HG03097 (cell line): ENCODE measurements around the gene SMAD7.

Source experiments
- ATAC-seq: cut with Tn5 transposase; IDR thresholded peaks from one replicate; pipeline ENCODE4 v1.9.1; 2021; ENCODE audit not compliant: unreplicated experiment, low FRiP score

SMAD7 gene

DNA sequence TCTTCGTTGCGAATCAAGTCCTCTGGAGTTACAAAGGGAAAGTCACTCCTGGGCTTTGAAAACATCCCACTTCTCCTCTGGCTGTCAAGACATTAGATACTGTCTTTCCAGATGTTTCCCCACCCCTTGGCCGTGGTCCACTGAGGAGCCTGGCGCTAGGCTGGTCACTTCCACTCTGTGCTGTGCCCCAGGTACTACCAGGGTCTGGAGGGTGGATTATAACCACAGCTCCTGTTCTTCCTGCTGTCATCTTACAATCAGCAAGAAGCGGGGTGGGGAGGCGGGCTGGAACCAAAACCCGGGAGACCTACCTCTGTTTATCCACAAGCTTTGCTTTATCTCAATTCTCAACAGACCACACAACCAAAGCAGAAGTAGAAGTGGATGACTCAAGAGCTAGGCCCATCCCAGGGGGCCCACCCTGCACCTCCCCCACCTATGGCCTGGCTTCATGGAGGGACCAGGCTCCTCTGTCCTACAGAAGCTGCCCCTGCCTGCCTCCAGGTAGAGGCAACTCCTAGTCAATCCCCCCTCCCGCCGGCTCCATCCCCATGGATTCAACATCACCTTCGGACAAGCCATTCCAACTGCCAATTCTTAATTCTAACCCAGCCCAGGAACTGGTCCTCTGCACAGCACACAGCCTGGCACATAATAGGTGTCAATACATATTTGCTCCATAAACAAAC, 17.8 kb downstream of the SMAD7 start:
- ATAC-seq, result no peak

DNA sequence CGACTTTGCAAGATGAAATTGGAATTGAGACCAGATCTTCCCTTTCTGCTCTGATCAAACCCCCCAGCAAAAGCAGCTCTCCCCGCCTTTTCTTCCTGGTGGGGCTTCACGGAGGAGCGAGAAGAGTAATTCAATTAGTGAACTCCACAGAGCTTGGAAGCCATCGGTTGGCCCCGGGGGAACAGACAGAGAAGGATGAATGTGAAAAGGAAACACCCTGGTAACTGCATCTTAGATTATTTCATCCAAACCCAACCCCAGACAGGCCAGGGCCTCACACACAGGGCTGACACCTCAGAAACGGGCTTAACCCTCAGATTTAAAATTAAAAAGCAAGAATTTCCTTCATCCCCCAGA, 18.3 kb downstream of the SMAD7 start:
- ATAC-seq, result no peak

DNA sequence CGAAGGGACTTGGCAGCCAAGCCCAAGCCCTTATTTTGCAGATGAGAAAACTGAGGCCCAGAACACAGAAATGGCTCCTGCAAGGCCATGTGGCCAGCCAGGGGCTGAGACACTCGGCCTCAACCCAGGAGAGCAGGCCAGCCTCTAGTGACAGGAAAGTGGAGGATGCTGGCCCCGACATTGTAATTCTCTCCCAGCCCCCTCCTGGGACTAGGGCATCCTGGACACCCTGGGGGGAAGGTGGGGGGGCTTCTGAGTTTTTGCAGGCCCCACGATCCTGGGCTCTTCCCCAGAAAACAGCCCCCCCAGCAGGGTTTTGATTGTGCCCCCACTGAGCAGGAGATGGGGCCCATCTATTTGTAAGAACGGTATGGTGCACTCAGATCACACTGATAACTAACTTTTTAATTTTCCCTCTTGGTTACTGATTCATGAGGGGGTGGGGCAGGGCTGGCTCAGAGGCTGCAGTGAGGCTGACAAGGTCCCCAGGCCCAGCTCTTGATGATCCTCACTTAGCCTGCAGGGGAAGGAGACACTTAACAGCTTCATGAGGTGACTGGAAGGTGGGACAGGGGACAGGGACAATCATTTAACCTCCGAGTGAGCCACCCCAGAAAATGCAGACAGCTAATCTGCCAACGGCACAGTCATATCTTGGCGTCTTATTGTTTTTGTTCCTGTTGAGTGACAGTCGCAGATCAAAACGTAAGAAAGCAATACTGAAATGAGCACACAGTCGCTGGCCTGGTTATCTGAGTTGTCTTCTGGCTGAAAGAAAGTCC, 18.9 kb downstream of the SMAD7 start:
- no peak for ATAC-seq

DNA sequence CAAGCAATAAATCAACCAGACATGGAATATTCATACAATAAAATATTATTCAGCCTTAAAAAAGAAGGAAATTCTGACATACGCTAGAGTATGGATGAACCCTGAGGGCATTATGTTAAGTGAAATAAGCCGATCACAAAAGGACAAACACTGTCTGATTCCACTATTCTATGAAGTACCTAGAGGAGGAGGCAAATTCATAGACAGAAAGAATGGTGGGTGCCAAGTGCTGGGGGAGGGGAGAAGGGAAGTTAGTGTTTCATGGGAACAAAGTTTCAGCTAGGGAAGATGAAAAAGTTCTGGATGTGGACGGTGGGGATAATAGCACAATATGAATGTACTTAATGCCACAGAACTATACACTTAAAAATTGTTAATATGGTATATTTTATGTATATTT, 19.8 kb downstream of the SMAD7 start:
- ATAC-seq, result no peak

DNA sequence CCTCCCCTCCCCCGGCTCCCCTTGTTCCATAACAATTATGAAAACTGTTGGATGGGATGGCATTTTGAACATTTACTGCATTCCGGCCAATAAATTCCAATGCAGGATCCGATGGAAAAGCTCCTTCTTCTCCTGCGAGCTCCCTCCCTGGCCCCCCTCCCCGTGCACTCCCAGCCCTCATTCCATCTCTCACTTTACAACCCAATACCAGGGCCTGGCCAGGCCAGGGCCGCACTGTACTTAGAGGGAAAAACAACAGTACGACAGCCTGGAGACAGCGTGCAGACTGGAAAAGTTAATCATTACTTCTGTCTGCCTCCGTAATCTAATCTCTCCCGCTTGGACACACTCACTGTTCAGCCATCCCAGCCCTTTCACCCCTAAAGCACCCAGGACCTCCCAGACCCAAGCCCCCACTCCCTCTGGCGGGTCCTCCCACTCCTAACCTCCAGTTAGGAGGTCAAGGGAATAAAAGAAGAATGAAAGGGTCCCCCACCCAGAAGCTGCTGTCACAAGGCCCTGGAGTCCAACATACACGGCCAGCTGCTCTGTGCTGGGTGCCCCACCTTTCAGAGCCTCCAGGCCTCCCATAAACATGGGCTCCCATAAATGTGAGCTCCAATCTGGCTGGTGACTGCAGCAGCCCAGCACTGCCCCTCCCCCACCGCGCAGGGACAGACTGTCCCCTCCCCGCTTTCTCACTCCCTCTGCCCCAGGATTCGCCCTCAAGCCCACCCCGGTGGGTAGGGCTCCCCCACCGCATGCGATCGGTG, 20.6 kb downstream of the SMAD7 start:
- ATAC-seq, result no peak

DNA sequence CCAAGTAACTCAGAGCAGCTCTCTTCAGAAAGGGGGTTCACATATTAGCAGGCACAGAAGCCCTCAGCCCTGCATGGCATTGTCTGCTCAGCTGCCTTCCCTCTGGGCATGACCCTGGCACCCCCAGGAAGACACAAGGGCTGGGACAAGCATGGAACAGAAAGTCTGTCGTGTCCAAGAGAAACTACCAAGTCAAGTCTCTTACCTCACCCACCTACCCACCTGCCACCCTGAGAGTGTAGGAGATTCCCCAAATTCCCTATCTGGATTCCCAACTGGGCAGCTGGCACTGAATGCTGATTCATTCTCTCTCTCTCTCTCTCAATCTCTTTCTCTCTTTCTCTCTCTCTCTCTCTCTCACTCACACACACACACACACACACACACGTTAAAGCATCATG, 21.6 kb downstream of the SMAD7 start:
- ATAC-seq, result no peak

DNA sequence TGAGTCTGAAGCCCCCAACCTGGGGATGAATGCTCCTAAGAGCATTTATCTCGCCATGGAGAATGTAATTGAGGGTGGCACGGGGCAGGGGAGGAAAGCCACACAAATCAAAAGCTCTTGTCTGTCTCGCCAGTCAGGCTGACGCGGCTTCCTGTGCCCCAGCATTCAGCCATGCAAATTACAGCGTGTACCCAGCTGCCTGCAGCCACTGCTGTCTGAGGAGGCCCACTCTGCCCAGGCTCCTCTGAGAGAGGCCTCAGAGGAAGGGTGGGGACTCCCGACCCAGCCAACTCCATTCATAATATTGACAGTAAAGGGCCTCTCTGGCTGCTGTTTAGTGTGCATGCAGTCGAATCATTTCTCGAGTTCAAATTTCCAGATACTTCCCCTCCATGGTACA, 22.0 kb downstream of the SMAD7 start:
- ATAC-seq, result peak; percentile 56

DNA sequence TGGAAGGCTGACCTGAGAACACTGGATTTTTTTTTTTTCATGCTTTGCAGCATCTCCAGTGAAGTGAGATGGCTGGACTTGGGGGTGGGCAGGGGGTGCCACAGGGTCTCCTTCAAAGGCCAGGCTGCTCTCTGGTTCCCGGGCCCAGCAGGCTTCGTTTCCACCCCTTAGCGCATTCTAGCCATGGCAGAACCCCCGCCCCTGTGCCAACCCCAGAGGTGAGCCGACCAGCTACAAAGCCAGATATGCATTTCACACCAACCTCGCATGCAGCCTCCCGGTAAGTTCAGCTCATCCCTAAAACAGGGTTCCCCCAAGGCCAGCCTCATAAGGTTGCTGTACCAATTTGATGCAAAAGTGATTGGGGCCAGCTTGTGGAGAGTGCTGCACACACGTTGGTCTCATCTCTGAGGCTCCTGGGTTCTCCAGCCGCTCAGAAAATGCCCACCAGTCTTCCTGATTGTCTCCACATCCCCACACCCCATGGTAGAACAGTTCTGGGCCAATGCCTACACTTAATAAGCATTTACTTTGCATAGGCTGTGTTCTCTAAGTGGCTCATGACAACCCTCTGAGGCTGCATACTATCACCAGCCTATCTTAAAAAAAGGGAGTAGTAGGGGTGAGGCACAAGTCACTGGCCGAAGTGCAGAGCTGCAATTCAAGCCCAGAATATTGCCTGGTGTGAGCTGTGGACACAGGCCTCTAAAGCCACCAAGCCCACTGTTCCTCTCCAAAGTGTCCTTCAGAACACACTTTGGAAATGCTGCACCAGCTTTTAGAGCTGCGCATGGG, 23.3 kb downstream of the SMAD7 start:
- no peak for ATAC-seq

DNA sequence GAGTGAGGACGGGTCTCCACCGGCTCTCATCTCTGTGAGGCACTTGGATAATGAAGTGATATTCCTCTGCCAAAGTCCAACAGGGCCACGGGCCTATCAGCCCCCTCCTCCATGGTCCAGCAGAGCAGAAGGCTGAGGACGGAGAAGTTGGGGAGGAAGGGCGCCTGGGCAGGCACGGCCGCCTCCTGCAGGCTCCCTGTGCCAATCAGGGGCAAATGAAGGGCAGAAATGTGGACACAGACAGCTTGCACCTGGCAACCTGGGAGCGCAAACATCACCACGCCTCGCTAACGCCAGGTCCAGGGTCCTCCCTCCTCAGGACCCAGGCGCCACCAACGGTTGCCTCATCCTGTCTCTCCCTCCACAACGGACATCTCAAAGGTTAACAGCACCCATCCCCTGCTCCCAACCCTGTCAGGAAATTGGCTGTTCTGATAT, 24.3 kb downstream of the SMAD7 start:
- ATAC-seq, result no peak

DNA sequence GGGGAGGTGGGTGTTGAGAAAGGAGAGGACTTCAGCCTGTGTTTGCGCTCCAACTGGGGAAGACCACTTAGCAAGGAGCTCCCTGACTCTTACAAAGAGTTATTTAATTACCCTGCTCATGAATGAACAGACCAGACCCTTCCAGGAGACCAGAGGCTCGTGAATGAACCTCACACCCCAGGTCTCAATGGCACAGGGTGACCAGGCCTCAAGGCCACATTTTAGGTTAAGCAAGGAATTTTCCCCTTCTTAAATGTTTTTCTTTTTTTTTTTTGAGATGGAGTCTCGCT, 25.3 kb downstream of the SMAD7 start:
- ATAC-seq, result no peak

DNA sequence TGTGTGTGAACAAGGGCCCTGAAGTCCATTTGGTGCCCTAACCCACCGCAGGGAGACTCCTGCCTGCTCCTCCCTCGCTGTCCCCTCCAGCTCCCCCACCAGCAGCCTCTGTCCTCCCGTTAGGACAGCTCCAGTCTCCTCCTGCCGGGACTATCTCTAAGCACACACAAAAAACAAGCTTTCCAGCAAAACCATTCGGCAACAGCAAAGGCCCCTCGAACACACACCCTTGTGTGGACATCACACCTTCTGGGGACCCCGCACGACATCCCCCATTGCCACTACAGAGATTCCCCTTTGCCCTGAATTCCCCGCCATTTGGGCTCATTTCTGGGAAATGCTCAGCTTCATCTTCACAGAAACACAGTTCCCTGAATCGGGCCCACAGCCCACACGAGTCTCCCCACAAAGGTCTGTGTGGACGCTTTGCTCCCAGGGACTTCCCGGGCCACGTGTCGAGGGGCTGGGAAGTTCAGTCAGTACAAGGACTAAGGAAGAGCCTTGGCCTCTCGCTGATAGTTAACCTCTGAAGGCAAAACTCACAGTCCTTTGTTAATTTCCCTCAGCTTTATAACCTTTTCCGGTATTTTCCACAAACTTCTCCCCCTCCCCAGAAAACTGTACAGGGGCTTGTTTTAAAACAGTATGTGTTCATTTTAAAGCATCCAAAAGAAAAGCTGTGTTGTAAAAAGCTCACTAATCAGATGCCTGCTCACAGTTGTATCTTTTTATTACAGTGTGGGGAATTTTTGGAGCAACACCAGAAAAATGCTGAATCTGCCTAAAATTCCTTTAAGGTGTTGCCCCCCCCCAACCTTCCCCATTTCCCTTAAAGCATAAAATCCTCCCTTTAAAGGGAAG, 25.9 kb downstream of the SMAD7 start:
- ATAC-seq, result no peak

DNA sequence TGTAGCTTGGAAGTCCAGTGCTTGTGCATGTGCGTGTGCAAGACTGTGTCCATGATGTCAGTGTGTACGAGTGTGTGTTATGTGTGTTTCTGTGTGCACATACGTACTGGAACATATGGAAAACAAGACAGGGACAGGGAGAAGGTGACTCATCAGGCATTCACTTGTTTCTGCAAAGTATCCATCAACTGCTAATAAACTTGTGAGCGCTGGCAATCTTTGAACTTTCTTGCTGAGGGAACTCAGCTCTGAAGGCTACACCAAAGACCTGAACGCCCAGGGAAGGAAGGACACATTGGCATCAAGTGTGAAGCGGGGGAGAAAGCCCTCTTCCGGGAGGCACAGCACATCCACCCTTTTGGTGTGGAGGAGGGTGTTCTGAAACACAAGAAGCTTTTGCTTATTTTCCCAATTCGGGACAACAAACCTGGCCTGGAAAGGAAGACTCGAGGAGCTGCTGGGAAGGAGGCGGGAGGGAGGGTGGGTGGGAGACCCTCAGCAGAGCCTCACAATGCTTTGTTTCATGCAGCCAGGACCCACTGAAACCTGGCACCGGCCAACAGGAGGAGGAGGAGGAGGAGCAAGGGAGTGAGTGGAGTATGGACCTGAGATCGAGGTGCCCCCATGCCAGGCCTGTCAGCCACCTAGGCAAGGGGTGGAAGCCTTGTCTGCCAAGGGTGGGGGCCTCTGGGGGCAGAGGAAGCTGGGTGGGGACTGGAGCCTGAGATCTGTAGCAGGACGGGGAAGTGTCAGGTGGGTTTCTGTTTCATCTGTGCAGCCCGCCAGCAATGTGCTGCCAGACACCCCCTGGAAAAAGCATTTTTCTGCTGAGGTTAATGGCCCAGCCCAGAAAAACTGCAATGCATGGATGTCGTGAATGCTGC, 26.8 kb downstream of the SMAD7 start:
- ATAC-seq, result no peak

DNA sequence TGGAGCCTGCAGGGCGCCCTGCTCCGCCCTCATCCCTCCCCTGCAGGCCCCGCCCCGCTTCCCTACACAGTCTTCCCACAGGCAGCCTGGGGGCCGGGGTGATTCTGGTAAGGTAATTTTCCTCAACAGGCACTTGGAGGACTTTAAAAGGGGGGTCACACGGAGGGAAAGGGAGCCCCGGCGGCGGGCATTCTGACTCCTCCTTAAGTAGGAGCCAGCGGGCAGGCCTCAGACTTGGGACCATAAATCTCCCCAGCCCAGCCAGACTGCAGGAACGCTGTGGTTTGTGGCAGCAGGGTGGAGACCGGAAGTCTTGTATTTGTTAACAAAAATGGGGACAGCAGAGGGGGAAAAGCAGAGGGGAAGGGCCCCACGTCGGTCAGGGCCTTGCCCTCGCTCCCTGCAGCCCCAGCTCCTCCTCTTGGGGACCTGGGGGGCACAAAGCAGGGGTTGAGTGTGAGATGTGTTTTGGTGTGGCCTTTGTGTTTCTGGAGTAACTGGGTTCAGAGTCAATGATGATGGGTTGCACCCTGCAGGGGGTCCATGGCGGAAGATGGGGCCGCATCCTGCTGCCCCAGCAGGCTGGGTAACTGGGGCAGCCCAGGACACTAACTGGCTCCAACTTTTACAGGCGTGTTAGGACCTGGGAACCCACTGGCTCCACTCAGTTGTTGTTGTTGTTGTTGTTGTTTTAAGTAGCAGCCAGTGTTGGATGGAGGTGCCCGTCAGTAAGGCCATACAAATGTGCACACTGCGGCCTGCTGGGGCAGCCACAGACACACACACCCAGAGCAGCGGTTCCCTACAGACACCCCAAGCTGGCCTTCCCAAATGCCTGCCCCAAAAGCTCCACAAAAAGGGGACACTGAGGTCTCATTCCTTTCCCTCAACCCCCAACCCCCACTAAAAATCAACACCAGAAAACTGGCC, 27.7 kb downstream of the SMAD7 start:
- no peak for ATAC-seq

DNA sequence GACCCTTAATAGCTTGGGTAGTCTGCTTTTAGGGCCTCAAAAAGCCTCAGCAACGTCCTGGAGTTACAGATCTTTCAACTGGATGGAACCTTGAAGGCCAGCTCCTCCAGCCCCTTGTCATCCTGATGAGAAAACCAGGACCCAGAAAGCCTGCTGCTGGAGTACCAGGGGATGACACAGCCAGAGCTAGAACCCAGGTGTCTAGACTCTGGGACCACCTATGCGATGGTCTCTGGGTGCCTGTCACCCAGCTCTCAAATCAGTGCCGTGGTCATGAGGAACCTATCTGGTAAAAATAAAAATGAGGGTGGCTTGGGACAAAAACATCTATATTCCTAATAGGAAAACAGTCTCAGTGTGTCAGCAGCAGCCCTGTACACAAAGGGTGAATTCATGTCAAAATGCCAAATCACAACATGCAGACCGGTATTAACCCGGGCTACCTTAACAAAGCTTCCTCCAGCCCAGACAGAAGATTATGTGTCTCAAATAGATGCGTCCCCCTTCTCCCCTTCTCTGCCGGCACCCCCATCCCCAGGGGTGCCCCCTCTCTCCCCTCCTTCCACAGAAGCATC, 28.5 kb downstream of the SMAD7 start:
- no peak for ATAC-seq

DNA sequence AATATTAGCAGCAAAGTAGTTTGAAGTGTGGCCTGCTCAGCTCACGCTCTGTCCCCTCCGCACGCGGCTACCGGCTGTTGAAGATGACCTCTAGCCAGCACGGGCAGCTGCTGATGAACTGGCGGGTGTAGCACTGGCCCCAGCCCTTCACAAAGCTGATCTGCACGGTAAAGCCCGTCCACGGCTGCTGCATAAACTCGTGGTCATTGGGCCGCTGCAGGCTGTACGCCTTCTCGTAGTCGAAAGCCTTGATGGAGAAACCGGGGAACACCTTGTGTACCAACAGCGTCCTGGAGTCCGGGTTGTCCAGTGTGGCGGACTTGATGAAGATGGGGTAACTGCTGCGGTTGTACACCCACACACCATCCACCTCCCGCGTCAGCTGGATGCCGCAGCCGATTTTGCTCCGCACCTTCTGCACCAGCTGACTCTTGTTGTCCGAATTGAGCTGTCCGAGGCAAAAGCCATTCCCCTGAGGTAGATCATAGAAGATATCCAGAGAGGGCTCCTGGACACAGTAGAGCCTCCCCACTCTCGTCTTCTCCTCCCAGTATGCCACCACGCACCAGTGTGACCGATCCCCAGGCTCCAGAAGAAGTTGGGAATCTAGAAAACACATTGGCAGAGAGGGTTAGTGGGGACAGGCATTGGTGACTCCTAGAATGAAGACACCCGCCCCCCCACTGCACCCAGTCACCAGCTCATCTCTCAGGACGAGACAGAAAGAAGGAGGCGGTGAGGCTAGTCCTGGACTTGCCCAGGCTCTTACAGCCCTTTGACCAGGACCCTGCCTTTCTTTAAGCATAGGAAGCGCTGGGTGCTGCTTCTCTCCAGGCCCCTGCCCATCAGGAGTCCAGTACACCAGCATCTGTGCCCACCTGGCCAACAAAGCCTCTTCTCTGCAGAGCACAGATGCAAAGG, 29.2 kb downstream of the SMAD7 start:
- ATAC-seq, result no peak

DNA sequence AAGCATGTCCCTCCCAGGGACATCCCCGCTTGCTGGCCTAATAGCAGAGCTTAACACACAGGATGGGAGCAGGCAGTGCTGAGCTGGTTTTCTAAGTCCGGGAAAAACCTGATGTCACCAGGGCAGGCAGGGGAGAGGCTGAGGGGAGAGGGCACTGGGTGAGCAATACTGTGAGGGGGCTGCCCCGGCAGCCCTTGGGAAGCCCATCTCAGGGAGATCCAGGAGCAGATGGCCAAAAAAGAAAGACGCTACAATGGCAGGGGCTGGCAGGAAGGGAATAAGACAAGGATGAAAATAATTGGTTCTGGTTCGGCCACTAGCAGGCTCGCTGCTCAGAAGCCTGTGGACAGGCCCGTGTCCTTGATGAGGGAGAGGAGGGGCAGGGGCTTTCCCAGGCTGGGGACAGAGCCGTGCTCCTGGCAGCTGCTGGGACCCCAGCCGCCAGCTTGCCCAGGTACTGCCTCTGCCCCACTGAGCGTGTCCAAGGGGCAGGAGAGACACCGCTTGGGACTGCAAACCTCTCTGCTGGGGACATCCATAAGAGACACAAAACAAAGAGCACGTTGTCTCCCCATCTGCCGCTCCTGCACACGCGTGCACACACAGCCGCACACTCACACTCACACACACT, 30.2 kb downstream of the SMAD7 start:
- ATAC-seq, result no peak
